Measurements from ENCODE around the gene TPCN2.

TPCN2 gene

GRCh38 chr11:69095300-69095699 lies 46.6 kb downstream of the TPCN2 start:
- no peak for DNase-seq (ENCODE audit: low read depth)

GRCh38 chr11:69096473-69096872 lies 47.7 kb downstream of the TPCN2 start:
- no peak for DNase-seq (ENCODE audit: low read depth)

GRCh38 chr11:69097263-69097662 lies 48.5 kb downstream of the TPCN2 start:
- DNase-seq (ENCODE audit: low read depth), result no peak

GRCh38 chr11:69099180-69099579 lies 50.4 kb downstream of the TPCN2 start:
- DNase-seq (ENCODE audit: low read depth), result no peak

- DNase-seq (ENCODE audit: low read depth), result no peak
Observed at GRCh38 chr11:69100454-69101114, 51.9 kb downstream of the TPCN2 start.

- DNase-seq (ENCODE audit: low read depth), result peak; percentile 73
Observed at GRCh38 chr11:69101115-69101791, 52.5 kb downstream of the TPCN2 start.

- DNase-seq (ENCODE audit: low read depth), result no peak
Observed at GRCh38 chr11:69101792-69102695, 53.3 kb downstream of the TPCN2 start.

- no peak for DNase-seq (ENCODE audit: low read depth)
Observed at GRCh38 chr11:69102732-69103615, 54.2 kb downstream of the TPCN2 start.

GRCh38 chr11:69104212-69104855 lies 55.6 kb downstream of the TPCN2 start:
- DNase-seq (ENCODE audit: low read depth), result no peak

- DNase-seq (ENCODE audit: low read depth), result no peak
Observed at GRCh38 chr11:69104856-69105395, 56.2 kb downstream of the TPCN2 start.

GRCh38 chr11:69105461-69106030 lies 56.8 kb downstream of the TPCN2 start:
- DNase-seq (ENCODE audit: low read depth), result no peak

- DNase-seq (ENCODE audit: low read depth), result no peak
Observed at GRCh38 chr11:69106031-69106811, 57.5 kb downstream of the TPCN2 start.

GRCh38 chr11:69107413-69107812 lies 58.7 kb downstream of the TPCN2 start:
- no peak for DNase-seq (ENCODE audit: low read depth)

- DNase-seq (ENCODE audit: low read depth), result no peak
Observed at GRCh38 chr11:69108030-69108429, 59.3 kb downstream of the TPCN2 start.

- no peak for DNase-seq (ENCODE audit: low read depth)
Observed at GRCh38 chr11:69108559-69108958, 59.8 kb downstream of the TPCN2 start.

- DNase-seq (ENCODE audit: low read depth), result no peak
Observed at GRCh38 chr11:69109101-69109500, 60.4 kb downstream of the TPCN2 start.

- no peak for DNase-seq (ENCODE audit: low read depth)
Observed at GRCh38 chr11:69110451-69110850, 61.7 kb downstream of the TPCN2 start.

GRCh38 chr11:69111624-69112542 lies 63.2 kb downstream of the TPCN2 start:
- no peak for DNase-seq (ENCODE audit: low read depth)

- no peak for DNase-seq (ENCODE audit: low read depth)
Observed at GRCh38 chr11:69113226-69113625, 64.5 kb downstream of the TPCN2 start.

Measured in activated T-cell treated with anti-CD3 and anti-CD28 coated beads for 24 hours (primary cell).